ENCODE results near the gene ZNF764.
"Not testable (repeated sequence)": the region's sequence is repeated elsewhere in the genome, so short reads cannot be mapped to it uniquely, and the experiment has no call there.

Gene ZNF764

DNA sequence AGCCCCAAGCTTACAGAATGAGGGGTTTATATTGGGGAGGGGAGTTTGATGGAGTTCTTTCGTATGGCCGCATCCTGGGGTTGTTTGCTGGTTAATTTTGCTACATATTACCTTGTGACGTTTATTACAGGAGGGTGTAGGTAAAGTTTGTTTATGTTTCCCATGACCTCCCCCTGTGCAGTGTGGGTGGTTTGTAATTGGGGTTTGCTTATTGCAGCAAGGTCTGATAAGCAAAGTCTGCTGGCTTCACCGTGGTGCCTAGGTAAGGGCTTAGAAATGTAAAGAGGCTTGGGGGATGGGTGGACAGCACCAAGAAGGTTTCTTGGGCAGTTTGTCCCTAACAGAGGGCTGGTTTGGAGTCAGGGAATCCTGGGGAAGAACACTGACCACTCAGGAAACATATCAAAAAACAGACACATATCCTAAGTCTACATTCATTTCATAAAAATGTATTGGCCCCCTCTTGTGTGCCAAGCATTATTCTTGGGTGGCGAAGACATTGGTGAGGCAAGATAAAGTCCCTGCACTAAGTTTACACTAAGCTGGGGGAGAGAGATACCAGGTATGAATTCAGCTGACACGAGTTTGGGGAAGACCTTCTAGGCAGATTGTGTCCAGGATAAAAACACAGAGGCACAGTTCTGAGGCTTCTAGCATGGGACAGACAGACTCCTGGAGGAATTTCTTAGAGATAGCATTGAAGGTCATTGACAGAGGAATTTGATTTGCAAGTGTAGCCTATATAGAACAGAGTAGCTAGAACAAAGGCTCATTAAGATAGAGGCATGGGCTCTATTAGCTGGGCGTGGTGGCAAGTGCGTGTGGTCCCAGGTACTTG is 9.5 kb downstream of the ZNF764 start:
- no peak for DNase-seq (ENCODE audit: low read depth)

DNA sequence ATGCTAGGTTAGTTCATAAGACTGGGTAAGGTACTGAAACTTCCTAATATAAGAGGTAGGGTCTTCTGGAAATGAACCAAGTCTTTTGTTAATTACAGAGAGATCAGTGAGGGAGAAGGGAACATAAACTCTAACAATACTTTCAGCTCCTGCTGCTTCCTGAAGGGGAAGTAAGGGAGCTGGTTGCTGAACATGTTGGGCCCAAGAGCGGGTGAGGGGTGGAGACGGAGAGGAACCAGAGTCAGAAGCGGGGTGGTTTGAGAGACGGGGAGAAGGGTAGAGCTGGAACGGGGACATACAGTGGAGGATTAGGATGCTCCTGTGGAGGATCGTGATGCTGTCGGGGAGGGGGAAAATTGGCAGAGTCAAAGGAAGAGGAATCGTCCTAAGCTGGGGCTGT is 12.1 kb downstream of the ZNF764 start:
- DNase-seq (ENCODE audit: low read depth) = no peak

DNA sequence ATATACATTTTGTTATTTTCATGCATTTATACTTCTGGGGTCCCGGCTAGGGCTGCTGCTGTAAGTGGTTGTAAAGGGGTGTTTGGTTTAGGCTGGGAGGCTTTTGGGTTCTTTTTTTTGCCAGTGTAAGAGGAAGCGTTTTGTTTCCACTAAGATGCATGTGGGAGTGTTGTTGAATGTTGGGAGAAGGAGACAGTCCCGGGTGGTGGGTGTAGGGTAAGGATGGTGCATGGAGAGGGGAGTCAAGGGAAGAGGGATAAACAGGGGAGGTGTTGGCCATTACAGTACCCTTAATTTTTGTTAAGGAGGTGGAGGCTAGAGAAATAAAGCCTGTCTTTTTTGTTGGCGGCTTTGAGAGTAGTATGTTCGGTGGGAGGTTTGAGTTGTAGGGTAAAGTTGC is 15.1 kb downstream of the ZNF764 start:
- no peak for DNase-seq (ENCODE audit: low read depth)

DNA sequence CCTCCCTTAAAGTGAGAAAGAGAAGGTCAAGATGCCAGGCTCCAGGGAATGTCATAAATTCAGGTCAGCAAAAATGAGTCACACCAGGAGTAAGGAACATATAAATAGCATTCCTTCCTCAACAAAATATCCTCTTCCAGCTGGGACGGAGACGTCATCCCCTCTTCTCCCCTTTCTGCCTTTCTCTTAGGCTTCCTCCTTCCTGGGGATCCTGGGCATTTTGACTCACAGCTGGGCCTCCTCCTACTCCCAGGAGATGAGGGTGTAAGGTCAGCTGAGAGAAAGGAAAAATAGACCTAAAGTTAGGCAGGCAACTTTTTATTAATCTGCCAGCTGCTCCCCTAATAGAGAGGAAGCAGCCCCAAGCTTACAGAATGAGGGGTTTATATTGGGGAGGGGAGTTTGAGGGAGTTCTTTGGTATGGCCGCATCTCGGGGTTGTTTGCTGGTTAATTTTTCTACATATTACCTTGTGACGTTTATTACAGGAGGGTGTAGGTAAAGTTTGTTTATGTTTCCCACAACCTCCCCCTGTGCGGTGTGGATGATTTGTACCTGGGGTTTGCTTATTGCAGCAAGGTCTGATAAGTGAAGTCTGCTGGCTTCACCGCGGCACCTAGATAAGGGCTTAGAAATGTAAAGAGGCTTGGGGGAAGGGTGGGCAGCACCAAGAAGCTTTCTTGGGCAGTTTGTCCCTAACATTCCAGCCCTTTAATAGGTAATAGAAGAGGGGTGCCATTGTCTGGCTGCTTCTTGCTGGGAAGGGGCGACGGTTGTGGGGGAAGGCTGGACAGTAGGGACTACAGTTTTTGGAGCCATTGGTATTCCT is 16.5 kb downstream of the ZNF764 start:
- no peak for DNase-seq (ENCODE audit: low read depth)

- not testable (repeated sequence) for DNase-seq (ENCODE audit: low read depth)
These were observed 17.2 kb downstream of the ZNF764 start for GRCh38 chr16:30540916-30541464.

DNA sequence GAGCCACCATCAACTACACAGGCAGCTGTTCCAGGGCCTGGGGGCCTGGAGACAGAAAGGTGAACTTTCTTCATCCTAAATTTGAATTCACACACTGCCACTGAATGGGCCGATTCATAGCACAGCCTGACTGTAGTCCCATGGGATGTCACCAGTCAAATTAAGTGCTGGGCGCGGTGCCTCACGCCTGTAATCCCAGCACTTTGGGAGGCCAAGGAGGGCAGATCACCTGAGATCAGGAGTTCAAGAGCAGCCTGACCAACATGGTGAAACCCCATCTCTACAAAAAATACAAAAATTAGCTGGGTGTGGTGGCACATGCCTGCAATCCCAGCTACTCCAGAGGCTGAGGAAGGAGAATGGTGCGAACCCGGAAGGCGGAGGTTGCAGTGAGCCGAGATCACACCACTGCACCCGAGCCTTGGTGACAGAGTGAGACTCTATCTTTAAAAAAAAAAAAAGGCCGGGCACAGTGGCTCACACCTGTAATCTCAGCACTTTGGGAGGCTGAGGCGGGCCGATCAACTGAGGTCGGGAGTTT is 18.1 kb downstream of the ZNF764 start:
- not testable (repeated sequence) for DNase-seq (ENCODE audit: low read depth)

DNA sequence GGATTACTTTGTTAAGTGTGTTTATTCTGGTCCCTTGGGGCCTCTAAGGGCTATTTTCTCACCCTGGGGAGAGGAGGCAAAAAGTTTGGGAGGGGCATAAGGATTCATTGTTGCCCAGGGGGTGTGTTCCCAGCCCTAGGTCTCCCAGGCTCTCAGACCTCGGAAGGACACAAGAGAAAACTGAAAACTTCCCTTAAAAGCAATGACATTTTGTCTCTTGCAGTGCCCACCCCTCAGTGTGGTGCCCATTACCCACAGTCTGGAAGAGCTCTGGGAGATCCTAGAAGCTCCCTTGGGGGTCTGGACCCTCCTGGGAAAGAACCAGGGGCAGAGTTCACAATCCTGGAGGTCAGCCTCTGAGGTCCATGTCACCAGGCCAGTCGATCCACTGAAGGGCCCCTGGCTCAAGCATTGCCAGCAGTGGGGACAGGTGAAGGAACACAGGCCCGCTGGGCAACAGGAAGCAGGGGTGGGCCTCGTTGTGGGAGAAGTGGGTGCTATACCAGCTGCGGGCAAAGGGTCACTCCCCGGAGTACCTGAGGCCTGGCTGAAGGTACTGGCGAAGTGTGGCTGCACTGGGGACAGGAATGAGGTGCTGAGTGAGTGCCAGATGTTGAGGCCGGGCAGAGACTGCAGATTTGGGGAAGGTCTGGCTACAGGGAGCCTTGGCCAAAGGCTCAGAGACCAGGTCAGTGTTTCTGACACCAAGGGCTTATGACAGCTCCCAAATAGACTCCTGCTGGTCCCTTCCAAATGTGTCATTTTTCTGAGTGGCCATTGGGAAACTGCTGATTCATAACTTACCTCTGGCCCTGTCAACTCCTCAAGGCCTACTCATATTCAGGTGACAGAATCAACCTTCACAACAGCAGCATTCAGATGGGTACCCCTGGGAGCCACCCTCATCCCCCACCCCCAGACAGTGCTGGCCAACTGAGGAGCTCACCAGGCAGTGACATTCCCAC is 18.9 kb downstream of the ZNF764 start:
- DNase-seq (ENCODE audit: low read depth) = no peak

DNA sequence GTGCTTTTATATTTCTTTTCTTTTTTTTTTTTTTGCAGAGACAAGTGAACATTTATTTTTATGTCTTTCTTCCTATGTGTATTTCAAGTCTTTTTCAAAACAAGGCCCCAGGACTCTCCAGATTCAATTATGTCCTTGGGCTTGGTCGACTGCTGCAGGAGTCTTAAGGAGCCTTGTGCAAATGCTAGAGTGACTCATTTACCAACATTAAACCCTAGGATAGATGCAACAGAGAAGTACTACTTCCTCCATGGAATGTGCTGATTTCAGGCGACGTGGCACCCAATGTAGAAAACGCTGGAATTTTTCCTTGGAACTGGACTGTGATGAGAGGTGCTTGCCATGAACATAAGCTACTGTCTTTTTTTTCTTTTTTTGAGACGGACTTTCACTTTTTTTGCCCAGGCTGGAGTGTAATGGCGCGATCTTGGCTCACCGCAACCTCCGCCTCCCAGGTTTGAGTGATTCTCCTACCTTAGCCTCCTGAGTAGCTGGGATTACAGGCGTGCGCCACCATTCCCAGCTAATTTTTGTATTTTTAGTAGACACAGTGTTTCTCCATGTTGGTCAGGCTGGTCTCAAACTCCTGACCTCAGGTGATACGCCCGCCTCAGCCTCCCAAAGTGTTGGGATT is 21.7 kb downstream of the ZNF764 start:
- not testable (repeated sequence) for DNase-seq (ENCODE audit: low read depth)

GRCh38 chr16:30535777-30536190 is 22.4 kb downstream of the ZNF764 start:
- peak; percentile 48 for DNase-seq (ENCODE audit: low read depth)

DNA sequence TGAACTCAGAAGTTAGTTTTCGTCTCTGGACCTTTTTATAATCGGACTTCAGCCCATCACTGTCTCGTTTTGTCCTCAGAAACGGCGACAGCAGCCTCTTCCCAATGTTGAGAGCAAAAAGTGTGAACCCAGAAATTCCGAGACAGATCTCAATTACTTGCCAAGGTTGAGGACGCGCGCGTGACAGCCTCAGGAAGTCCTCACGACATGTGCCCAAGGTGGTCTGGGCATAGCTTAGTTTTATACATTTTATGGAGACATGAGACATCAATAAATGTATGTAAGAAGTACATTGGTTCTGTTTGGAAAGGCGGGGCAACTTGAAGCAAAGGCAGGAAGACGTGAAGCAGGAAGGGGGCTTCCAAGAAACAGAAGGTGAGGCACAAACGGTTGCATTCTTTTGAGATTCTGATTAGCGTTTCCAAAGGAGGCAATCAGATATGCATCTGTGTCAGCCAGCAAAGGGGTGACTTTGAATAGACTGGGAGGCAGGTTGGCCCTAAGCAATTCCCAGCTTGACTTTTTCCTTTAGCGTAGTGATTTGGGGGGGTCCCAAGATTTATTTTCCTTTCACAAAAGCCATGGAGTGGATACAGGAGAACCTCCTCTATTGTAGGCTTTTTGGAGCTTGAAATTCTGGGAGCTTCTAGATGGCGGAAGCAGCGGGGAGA is 22.9 kb downstream of the ZNF764 start:
- DNase-seq (ENCODE audit: low read depth) = no peak

DNA sequence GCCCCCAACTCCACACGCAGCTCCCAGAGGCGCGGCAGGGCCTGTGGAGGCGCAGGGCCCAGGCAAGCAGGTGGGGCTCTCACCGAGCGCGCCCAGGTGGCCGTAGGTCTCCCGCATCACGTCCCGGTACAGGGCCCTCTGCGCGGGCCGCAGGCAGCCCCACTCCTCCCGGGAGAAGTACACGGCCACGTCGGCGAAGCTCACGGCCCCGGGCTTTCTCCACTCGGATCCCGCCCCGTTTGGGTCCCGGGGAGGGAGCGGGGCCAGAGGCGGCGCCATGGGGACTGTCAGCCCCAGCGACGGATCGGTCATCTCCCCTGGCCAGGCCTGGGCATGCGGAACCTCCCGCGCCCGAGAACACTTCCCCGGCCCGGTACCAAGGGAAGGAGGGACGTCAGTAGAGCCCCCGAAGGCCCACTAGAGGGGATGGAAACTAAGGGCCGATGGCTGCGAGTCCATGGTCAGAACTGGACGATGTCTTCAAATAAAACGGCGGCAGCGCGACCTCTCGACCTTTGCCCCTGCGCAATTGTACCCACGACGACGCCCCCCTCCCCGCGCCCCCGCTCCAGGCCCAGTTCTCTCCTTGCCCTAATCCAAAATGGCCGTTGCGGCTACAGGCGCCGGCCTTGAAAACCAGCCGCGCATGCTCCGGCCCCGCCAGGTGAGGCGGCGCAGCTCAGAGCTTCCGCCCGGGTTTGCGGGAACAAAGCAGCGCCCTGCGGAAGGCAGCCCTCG is 23.6 kb downstream of the ZNF764 start, which contains the start of gene ZNF747:
Gene ZNF747, minus strand, starts transcription at position 491 of the 738 bp plus-strand sequence. Its CDS starts 179 bp downstream, at position 312.
- DNase-seq (ENCODE audit: low read depth) = peak; percentile 87

GRCh38 chr16:30533748-30534367 is 24.3 kb downstream of the ZNF764 start:
- no peak for DNase-seq (ENCODE audit: low read depth)

GRCh38 chr16:30533146-30533522 is 25.0 kb downstream of the ZNF764 start:
- no peak for DNase-seq (ENCODE audit: low read depth)

DNA sequence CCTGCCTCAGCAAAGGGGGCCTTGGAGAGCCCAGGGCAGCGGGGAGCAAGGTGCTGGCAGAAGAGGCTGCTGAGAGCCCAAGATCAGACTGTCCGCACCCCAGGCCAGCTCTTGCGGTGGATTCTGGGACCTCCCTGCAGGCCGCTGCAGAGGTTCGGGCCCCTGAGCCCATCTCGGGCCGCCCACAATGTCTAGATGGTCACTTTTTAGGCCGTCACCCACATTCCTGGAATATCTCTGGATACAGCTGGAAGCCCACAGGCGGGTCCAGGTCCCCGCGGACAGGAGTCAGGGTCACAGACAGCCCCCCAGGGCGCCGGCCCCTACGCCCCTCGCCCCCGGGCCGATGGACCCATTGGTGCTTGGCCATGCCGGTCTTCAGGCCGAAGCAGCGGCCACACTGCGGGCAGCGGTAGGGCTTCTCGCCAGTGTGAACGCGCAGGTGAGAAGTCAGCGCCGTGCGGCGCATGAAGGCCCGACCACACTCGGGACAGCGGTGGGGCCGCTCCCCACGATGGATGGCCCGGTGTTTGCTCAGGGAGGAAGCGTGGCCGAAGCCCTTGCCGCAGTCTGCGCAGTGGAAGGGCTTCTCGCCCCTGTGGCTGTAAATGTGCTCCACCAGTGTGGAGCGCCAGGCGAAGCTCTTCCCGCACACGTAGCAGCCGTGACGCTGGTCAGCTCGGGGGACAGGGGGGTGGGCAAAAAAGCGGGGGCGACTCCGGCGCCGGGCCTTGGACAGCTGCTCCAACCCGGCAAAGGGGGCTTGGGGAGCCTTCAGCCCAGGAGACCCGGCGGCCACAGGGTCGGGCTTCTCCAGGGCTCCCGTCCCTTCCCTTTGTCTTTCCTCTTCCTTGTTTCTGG is 25.7 kb downstream of the ZNF764 start:
- no peak for DNase-seq (ENCODE audit: low read depth)

- DNase-seq (ENCODE audit: low read depth) = no peak
These were observed 27.8 kb downstream of the ZNF764 start for GRCh38 chr16:30530163-30531037.

- DNase-seq (ENCODE audit: low read depth) = no peak
These were observed 29.2 kb downstream of the ZNF764 start for GRCh38 chr16:30528799-30529457.
